SK-N-MC (cell line): ENCODE measurements around the gene NDUFS5.

Source experiments
- EZH2 ChIP-seq: fragments of 200-600 bp; sonication (generic); IDR thresholded peaks from one replicate; pipeline ENCODE4 v1.6.1; 2017; ENCODE audit warnings: antibody characterized with exemption
- FOXP2 ChIP-seq: optimal IDR thresholded peaks from 2 replicates; pipeline ENCODE3; 2011; ENCODE audit warnings: mild to moderate bottlenecking, moderate library complexity; ENCODE audit not compliant: insufficient read depth; ENCODE audit errors: extremely low read length, control extremely low read depth
- POLR2AphosphoS5 ChIP-seq: IDR thresholded peaks from 2 replicates; pipeline ENCODE4 v1.6.1; 2012; ENCODE audit warnings: mild to moderate bottlenecking, low read depth, low read length, borderline replicate concordance

GRCh38 chr1:39076799-39077148 lies 50.6 kb downstream of the NDUFS5 start:
- TF ChIP-seq EZH2 (no peak), FOXP2 (no peak), POLR2AphosphoS5 (no peak)
